Fibroblast of villous mesenchyme (primary cell): ENCODE results near the gene OTULIN. TPM values are rescaled to one million over a fixed set of nuclear protein-coding genes. Genes with fewer than 3 reads are reported as not detected.

Experiments used
- DNase-seq: peaks from one replicate; pipeline ENCODE4 v3.0.0-alpha.2; 2010; ENCODE audit warnings: low read depth
- H3K4me3 ChIP-seq: 2 replicates; pipeline ENCODE4 v1.5.1; 2011; ENCODE audit warnings: low read depth, mild to moderate bottlenecking, low read length
- total RNA-seq: library from RNA; depleted of rRNA; stranded (reverse); fragments of >200 nt; gene quantifications from 2 replicates; pipeline ENCODE4 v1.2.3, GENCODE V29; 2012
- TF ChIP-seq, protein P1 (sequence below): IDR thresholded peaks from 2 replicates; pipeline ENCODE4 v1.5.1; 2012; ENCODE audit warnings: low read depth, mild to moderate bottlenecking, low read length; ENCODE audit not compliant: insufficient read depth

Gene OTULIN
- total RNA-seq: 17.1 and 31.1 TPM in 2 replicates

DNA sequence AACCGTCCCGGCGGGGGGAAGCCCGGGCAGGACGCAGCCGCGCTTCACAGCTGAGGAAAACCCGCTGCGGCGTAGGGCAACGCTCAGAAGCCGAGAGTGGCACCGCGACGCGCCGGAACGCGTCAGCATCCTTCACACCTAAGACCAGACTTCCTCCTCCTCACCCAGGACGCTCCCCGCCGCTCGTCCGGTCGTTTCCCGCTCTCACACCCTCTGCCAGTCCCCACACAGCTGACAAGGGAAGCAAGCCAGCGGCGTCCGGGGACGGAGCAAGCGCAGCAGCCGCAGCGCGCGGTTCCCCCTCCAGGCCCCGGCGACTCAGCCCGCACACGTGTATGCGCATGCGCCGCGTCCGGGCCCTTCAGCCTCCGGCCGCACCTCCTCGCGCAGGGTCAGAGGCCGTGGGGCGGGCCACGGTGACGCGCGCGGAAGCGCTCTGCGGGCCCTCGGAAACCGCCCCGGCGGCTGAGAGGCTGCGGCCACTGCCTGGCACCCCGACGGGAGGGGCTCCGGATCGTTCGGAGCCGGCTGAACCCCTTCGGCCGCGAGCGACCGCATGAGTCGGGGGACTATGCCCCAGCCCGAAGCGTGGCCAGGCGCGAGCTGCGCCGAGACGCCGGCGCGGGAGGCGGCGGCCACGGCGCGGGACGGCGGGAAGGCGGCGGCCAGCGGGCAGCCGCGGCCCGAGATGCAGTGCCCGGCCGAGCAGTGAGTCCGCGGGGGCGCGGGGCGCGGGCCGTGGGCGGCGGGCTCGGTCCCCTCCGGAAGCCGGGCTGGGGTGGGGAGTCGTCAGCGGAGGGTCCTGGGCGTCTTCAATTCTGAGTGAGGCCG, at the start of gene OTULIN:
Gene OTULIN, plus strand, starts transcription at position 449 of the 831 bp plus-strand sequence. Its CDS starts 108 bp downstream, at position 557.
- TF ChIP-seq, protein P1, sequence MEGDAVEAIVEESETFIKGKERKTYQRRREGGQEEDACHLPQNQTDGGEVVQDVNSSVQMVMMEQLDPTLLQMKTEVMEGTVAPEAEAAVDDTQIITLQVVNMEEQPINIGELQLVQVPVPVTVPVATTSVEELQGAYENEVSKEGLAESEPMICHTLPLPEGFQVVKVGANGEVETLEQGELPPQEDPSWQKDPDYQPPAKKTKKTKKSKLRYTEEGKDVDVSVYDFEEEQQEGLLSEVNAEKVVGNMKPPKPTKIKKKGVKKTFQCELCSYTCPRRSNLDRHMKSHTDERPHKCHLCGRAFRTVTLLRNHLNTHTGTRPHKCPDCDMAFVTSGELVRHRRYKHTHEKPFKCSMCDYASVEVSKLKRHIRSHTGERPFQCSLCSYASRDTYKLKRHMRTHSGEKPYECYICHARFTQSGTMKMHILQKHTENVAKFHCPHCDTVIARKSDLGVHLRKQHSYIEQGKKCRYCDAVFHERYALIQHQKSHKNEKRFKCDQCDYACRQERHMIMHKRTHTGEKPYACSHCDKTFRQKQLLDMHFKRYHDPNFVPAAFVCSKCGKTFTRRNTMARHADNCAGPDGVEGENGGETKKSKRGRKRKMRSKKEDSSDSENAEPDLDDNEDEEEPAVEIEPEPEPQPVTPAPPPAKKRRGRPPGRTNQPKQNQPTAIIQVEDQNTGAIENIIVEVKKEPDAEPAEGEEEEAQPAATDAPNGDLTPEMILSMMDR: no peak
- peak within 1 kb of the TSS; percentile 83 for H3K4me3 ChIP-seq
- DNase-seq: peak; percentile 90

DNA sequence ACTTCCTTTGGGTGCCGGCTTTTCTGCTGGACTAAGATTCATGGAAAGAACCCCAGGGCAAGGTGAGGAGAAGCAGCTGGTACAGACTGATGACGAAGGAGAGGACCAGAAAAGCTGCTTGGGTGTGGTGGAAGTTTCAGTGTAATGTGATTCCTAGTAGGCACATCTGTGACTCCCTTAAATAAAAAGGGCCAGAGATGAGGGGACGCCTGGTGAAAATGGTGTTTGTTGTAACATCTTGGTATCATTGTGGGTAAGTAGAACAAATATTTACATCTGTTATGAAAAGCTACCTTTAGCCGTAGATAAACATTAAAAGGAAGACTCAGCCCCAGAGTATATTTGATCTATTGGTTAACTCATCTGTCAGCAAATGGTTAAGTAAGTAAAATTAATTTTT, 49.2 kb upstream of the OTULIN start:
- DNase-seq: no peak
- TF ChIP-seq, protein P1: no peak

DNA sequence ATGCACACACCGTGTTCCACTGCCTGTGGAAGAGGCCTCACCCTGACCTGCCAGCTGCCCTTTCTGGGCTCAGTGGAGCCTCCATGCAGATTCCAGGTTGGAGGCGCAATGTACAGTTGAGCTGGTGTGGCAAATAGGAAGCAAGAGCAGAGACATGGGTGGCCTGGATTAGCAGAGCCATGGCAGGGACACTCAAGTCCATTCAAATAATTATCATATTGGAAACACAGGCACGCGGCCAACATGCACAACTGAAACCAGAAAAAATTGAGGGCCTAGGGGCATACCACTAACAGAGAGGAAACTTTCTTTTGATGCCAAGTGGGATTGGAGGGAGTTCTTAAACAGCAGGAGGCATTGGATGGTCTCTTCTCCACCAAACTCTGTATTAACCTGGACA, 47.1 kb upstream of the OTULIN start:
- TF ChIP-seq, protein P1: no peak
- no peak for DNase-seq
- H3K4me3 ChIP-seq: no peak overlapping the region

More for the DNA sequence above, 49.2 kb upstream of the OTULIN start:
- H3K4me3 ChIP-seq: no peak overlapping the region

DNA sequence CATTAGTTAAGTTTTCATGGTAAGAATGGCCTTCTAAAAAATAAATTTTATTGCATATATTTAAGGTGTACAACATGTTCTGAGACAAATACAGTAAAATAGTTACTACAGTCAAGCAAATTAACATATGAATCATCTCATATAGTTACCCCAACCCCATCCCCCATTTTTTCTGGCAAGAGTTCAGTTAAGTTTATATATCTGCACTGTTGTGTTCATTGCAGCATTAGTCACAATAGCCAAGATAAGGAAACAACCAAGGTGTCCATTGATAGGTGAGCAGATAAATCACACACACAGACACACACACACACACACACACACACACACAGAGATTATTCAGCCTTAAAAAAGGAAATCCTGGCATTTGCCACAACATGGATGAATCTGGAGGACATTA, 37.2 kb upstream of the OTULIN start:
- TF ChIP-seq, protein P1: no peak
- H3K4me3 ChIP-seq: no peak overlapping the region
- DNase-seq: no peak

DNA sequence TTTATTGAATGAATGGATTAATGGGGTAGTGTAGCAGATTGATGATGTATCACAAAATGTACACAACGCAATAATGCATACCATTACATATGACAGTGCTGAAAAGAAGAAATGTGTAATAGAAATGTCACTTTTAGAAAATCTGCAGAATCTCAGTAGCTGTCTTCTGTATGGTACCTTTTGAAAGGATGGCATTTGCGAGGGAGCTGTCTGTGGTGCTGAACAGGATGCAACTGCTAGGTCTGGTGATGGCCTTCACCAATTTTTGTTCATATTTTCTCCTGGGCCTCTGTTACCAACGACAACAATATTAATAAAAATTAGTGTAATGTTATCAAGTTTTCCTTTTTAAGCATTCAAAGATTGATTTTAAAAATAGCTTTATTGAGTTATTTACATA, 36.2 kb upstream of the OTULIN start:
- H3K4me3 ChIP-seq: no peak overlapping the region
- DNase-seq: peak; percentile 66
- TF ChIP-seq, protein P1: no peak

DNA sequence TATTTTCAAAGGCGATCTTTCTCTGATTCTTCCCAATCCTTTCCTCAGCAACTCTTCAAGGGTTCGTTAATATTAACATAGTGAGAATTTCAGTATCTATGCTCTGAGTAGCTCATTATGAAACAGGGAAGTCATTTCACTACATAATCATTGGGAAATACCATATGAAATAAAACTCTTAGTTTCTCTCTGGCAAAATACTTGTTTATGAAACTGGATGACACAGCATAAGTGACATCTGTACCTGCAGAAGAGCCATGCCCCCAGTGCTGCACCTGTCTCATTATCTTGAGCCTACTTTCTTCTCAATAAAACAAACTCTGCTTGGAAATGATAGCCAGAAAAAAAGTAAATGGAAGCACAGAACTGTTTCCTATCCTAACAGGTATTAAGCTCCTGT, 33.8 kb upstream of the OTULIN start:
- DNase-seq: no peak
- H3K4me3 ChIP-seq: no peak overlapping the region
- TF ChIP-seq, protein P1: no peak
